Lower leg skin (tissue), 4 donors: Measurements from ENCODE around the gene DPP10. TPM values are rescaled to one million over a fixed set of nuclear protein-coding genes. Genes with fewer than 3 reads are reported as not detected.

Source experiments
- DNase-seq, 2 donors: peaks; one replicate each; pipeline ENCODE4 v3.0.0-alpha.2; 2019; ENCODE audit warnings: low spot score in 2 of 2
- H3K4me3 ChIP-seq: fragments of 200-600 bp; sonication (generic); 2 replicates; pipeline ENCODE4 v1.5.1; 2017; ENCODE audit warnings: mild to moderate bottlenecking, low read depth; ENCODE audit not compliant: poor library complexity, severe bottlenecking
- CTCF ChIP-seq, 3 donors: fragments of 450-650 bp; IDR thresholded peaks; one replicate each; pipeline ENCODE4 v1.5.1; 2016; ENCODE audit warnings: antibody characterized with exemption in 3 of 3, mild to moderate bottlenecking in 3 of 3, moderate library complexity in 2 of 3
- POLR2A ChIP-seq, 2 donors: fragments of 450-650 bp; IDR thresholded peaks; one replicate each; pipeline ENCODE4 v1.6.1; 2016 to 2017; ENCODE audit warnings: antibody characterized with exemption in 2 of 2, mild to moderate bottlenecking in 1 of 2, moderate library complexity in 1 of 2
- WGBS, 2 donors: methylation state at CpG; one replicate each; pipeline ENCODE4 v1.1.5; 2018; 5-methylcytosine and 5-hydroxymethylcytosine counted together
- intact Hi-C: fragments of 100-400 bp; cut with DNase I; formaldehyde crosslinking; loops from one replicate; pipeline ENCODE4 v1.15.0; 2023; ENCODE audit warnings: low total_unique reads
- total RNA-seq, 4 donors: library from RNA; depleted of rRNA; stranded (reverse); fragments of >200 nt; gene quantifications; one replicate each; pipeline ENCODE4 v1.1.0, GENCODE V29; 2016

The DPP10 gene
- total RNA-seq, 4 donors from 2014 or later: 1.1 TPM; not detected in 3

GRCh38 chr2:114864901-114865300, 422.5 kb downstream of the DPP10 start:
- H3K4me3 ChIP-seq: no peak overlapping the region
- TF ChIP-seq CTCF (IDR thresholded peaks at IDR 0.05) (no peak), POLR2A (IDR thresholded peaks at IDR 0.05) (no peak)
- WGBS, 2 donors: 80 to 87% methylated on average over 5 of the region's 5 CpGs
- DNase-seq: no peak
- intact Hi-C loops: no loop called here

- WGBS, 2 donors: 33 to 41% methylated on average over 3 of the region's 3 CpGs
These were observed 437.6 kb downstream of the DPP10 start for GRCh38 chr2:114880046-114880445.

GRCh38 chr2:114919985-114920384, 477.5 kb downstream of the DPP10 start:
- 36 to 43% methylated on average over 2 of the region's 2 CpGs for WGBS, 2 donors
- no peak overlapping the region for H3K4me3 ChIP-seq
- DNase-seq: no peak
- intact Hi-C loops: no loop called here
- TF ChIP-seq POLR2A (IDR thresholded peaks at IDR 0.05) (no peak), CTCF (IDR thresholded peaks at IDR 0.05) (no peak)

More at GRCh38 chr2:114880046-114880445, 437.6 kb downstream of the DPP10 start:
- DNase-seq: no peak
- no peak overlapping the region for H3K4me3 ChIP-seq
- TF ChIP-seq CTCF (IDR thresholded peaks at IDR 0.05) (no peak), POLR2A (IDR thresholded peaks at IDR 0.05) (no peak)
- intact Hi-C loops: no loop called here

- H3K4me3 ChIP-seq: no peak overlapping the region
- no peak for DNase-seq
- 94 to 96% methylated on average over 3 of the region's 3 CpGs for whole genome bisulfite sequencing, 2 donors
- intact Hi-C loops: no loop called here
- TF ChIP-seq POLR2A (IDR thresholded peaks at IDR 0.05) (no peak), CTCF (IDR thresholded peaks at IDR 0.05) (no peak)
These were observed 479.6 kb downstream of the DPP10 start for GRCh38 chr2:114922076-114922475.

GRCh38 chr2:114925296-114926255, 483.1 kb downstream of the DPP10 start:
- DNase-seq: no peak
- intact Hi-C loops: no loop called here
- no peak overlapping the region for H3K4me3 ChIP-seq
- WGBS, 2 donors: 76 to 78% methylated on average over 10 of the region's 10 CpGs
- TF ChIP-seq POLR2A (IDR thresholded peaks at IDR 0.05) (no peak), CTCF (IDR thresholded peaks at IDR 0.05) (no peak)
